ENCODE results near the gene FRMD4B.

Gene FRMD4B

DNA sequence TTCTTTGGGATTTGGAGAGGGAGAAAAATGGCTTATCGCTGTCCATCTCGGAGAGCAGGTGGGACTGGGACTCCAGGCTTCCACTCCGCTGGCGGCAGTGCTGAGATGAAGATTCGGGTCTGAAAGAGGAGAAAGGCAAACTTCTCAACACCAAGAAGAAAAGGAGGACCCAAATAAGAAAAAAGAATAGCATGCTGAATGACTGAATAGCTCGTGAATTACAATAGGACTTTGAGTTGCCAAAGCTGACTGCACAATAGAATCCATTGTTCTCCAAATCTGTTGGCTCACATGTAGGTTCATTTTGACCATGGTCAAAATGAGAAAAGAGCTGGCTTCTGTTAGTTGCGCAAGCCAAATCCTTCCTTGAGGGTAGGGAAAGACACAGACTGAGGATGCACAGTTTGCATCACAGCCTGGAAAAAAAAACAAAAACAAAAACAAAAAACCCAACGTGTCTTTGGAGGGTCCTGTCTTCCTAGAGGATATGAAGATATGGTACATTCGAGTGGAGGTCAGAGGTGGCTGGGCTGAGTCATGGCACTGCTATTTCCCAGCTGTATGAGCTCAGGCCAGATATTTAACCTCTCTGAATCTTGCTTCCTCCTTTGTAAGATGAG is 204.2 kb downstream of the FRMD4B start:
- no peaks in the 10 kb centered on the region for H3K36me3 ChIP-seq (ENCODE audit: insufficient read depth, low read length)
- H3K9me3 ChIP-seq (ENCODE audit: insufficient read depth, low read depth, low read length): no peaks in the 10 kb centered on the region
- H3K4me2 ChIP-seq (ENCODE audit: low read depth, low read length, poor library complexity, severe bottlenecking): no peak overlapping the region
- no peaks in the 10 kb centered on the region for H4K20me1 ChIP-seq (ENCODE audit: insufficient read depth, low read length, poor library complexity, severe bottlenecking)
- H3K27me3 ChIP-seq (ENCODE audit: insufficient read depth, low read length, poor library complexity, severe bottlenecking): no peaks in the 10 kb centered on the region
- H3K9me2 ChIP-seq (replicated peaks; ENCODE audit: low read depth, low read length): no peaks in the 10 kb centered on the region
- no peaks in the 10 kb centered on the region for H3K4me1 ChIP-seq (ENCODE audit: insufficient read depth, low read length, poor library complexity, severe bottlenecking)
- no peak overlapping the region for H3K4me3 ChIP-seq (ENCODE audit: low read length, poor library complexity, severe bottlenecking)
- no peak overlapping the region for H2AFZ ChIP-seq (ENCODE audit: low read length)
- TF ChIP-seq, protein P1, sequence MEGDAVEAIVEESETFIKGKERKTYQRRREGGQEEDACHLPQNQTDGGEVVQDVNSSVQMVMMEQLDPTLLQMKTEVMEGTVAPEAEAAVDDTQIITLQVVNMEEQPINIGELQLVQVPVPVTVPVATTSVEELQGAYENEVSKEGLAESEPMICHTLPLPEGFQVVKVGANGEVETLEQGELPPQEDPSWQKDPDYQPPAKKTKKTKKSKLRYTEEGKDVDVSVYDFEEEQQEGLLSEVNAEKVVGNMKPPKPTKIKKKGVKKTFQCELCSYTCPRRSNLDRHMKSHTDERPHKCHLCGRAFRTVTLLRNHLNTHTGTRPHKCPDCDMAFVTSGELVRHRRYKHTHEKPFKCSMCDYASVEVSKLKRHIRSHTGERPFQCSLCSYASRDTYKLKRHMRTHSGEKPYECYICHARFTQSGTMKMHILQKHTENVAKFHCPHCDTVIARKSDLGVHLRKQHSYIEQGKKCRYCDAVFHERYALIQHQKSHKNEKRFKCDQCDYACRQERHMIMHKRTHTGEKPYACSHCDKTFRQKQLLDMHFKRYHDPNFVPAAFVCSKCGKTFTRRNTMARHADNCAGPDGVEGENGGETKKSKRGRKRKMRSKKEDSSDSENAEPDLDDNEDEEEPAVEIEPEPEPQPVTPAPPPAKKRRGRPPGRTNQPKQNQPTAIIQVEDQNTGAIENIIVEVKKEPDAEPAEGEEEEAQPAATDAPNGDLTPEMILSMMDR (conservative IDR thresholded peaks at IDR 0.05; ENCODE audit: low read length): no peak
- no peak for TF ChIP-seq EZH2phosphoT487 (IDR thresholded peaks at IDR 0.05; ENCODE audit: borderline replicate concordance)
- H3K79me2 ChIP-seq (ENCODE audit: insufficient read depth, low read length): no peaks in the 10 kb centered on the region
- no peak overlapping the region for H3K9ac ChIP-seq (ENCODE audit: low read depth, low read length, poor library complexity, severe bottlenecking)
- H3F3A ChIP-seq (ENCODE audit: low read depth): no peaks in the 10 kb centered on the region

DNA sequence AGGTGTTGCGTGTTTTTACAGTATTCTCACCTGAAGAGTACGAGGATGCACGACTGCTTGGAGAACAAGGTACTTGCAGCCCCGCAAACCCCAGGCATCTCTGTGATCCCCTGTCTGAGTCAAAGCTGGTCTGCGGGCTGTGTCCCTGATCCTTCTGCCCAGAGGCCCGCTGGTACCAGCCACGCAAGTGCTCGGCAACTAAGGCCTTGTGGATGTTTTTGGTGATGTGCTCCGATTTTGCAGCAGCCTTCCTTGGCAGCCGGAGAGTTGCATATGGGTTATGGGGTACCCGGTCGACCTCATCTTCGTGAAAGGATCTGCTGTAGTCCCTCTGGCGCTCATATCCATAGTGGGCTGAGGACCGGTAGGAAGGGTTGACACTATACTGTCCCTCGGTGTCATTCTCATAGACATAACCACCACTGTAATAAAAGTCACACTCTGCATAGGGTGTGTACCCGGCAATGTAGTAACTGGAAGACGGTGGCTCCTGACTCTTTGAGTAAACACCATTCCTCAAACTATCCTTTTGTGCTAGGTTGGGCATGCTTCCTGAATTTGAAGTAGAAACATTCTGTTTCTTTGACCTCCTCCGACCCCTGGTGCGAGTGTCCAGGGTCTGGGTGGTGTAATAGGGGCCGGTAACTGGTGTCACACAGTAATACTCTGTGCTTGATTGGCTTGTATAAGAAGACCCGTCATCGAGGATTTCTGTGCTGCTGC is 204.9 kb downstream of the FRMD4B start:
- Histone ChIP-seq H3K9me2 (replicated peaks; ENCODE audit: low read depth, low read length) (no peaks in the 10 kb centered on the region), H4K20me1 (ENCODE audit: insufficient read depth, low read length, poor library complexity, severe bottlenecking) (no peaks in the 10 kb centered on the region), H3K9me3 (ENCODE audit: insufficient read depth, low read depth, low read length) (no peaks in the 10 kb centered on the region), H3K36me3 (ENCODE audit: insufficient read depth, low read length) (no peaks in the 10 kb centered on the region), H3K79me2 (ENCODE audit: insufficient read depth, low read length) (no peaks in the 10 kb centered on the region), H3K4me3 (ENCODE audit: low read length, poor library complexity, severe bottlenecking) (no peak overlapping the region), H3K9ac (ENCODE audit: low read depth, low read length, poor library complexity, severe bottlenecking) (no peak overlapping the region), H2AFZ (ENCODE audit: low read length) (no peak overlapping the region), H3K4me2 (ENCODE audit: low read depth, low read length, poor library complexity, severe bottlenecking) (no peak overlapping the region), H3K4me1 (ENCODE audit: insufficient read depth, low read length, poor library complexity, severe bottlenecking) (no peaks in the 10 kb centered on the region), H3F3A (ENCODE audit: low read depth) (no peaks in the 10 kb centered on the region), H3K27me3 (ENCODE audit: insufficient read depth, low read length, poor library complexity, severe bottlenecking) (no peaks in the 10 kb centered on the region)
- no peak for TF ChIP-seq EZH2phosphoT487 (IDR thresholded peaks at IDR 0.05; ENCODE audit: borderline replicate concordance)
- TF ChIP-seq, protein P1 (conservative IDR thresholded peaks at IDR 0.05; ENCODE audit: low read length): no peak

DNA sequence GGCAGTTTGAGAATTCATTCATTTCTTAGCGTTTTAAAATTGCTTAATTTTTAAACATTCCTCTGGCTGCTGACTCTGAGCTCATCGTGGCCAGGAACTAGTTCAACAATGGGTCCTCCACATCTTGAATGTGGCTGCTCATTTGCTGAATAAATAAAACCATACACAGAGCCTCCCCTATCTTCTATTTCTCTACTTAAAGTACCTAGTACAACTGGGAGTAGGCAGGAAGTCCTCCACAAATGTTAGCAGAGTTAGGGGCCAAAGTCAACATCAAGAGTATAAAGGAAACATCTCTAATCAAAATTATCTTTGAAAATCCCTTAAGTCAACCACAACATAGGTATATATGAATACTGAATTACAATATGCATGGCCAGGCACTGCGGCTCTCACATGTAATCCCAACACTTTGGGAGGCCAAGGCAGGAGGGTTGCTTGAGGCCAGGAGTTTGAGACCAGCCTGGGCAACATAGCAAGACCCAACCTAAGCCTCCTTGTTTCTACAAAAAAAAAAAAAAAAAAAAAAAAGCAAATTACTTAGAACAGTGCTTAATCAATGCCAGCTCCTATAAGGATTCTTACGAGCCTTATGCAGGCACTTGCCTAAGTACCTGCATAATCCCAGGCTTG is 206.0 kb downstream of the FRMD4B start:
- Histone ChIP-seq H3K4me1 (ENCODE audit: insufficient read depth, low read length, poor library complexity, severe bottlenecking) (no peaks in the 10 kb centered on the region), H3F3A (ENCODE audit: low read depth) (no peaks in the 10 kb centered on the region), H3K79me2 (ENCODE audit: insufficient read depth, low read length) (no peaks in the 10 kb centered on the region), H3K27me3 (ENCODE audit: insufficient read depth, low read length, poor library complexity, severe bottlenecking) (no peaks in the 10 kb centered on the region), H3K9ac (ENCODE audit: low read depth, low read length, poor library complexity, severe bottlenecking) (no peak overlapping the region), H3K9me3 (ENCODE audit: insufficient read depth, low read depth, low read length) (no peaks in the 10 kb centered on the region), H3K4me3 (ENCODE audit: low read length, poor library complexity, severe bottlenecking) (no peak overlapping the region), H2AFZ (ENCODE audit: low read length) (no peak overlapping the region), H3K9me2 (replicated peaks; ENCODE audit: low read depth, low read length) (no peaks in the 10 kb centered on the region), H3K4me2 (ENCODE audit: low read depth, low read length, poor library complexity, severe bottlenecking) (no peak overlapping the region), H3K36me3 (ENCODE audit: insufficient read depth, low read length) (no peaks in the 10 kb centered on the region), H4K20me1 (ENCODE audit: insufficient read depth, low read length, poor library complexity, severe bottlenecking) (no peaks in the 10 kb centered on the region)
- TF ChIP-seq, protein P1 (conservative IDR thresholded peaks at IDR 0.05; ENCODE audit: low read length): no peak

Data from Loucy (cell line).